ENCODE measurements around the gene PPEF2. TPM values are rescaled to one million over a fixed set of nuclear protein-coding genes. Genes with fewer than 3 reads are reported as not detected.
"Not testable (repeated sequence)": the region's sequence is repeated elsewhere in the genome, so short reads cannot be mapped to it uniquely, and the experiment has no call there.

The PPEF2 gene
- total RNA-seq, 1 donor: 0.63 TPM

DNA sequence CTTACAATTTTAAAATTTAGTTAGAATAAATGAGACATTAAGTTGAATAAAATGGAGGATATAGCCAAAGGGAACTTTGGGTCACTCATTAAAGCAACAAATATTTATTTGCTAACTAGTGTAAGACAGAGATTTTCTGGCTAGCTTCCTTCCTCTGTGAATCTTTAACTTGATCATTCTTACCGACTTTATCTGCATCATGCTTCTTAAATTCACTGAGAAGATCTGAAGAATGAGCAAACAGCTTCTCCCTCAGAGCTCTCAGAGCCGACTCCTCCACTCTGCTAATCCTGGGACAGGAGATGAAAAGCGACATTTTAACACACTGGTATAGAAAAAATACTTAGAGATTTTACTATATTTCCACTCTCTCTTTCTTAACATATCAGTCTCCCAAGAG lies 35.1 kb downstream of the PPEF2 start:
- Histone ChIP-seq H3K4me3 (ENCODE audit: low read length) (no peak overlapping the region), H3K27me3 (ENCODE audit: insufficient read depth, low read length) (no peaks in the 10 kb centered on the region), H3K4me1 (ENCODE audit: insufficient read depth, low read length) (no peaks in the 10 kb centered on the region), H3K9me3 (ENCODE audit: low read depth, low read length) (no peaks in the 10 kb centered on the region)

DNA sequence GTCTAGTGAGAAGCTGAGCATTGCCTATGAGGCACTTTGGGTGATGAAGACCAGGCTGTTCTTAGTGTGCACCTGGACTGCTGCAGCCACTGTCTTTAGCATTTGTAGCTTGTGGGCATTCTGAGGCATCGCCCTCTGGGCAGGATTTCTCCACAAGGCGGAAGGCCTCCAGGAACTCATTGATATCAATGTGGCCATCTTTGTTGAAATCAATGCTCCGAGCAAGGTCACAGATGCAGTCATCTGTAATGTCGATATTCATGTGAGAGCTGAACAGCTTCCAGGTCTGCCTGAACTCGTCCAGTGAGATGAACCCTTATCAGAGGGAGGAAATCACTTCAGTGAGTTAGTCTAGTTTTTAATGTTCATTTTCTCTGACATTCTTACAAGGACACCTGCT lies 41.6 kb downstream of the PPEF2 start:
- H3K4me1 ChIP-seq (ENCODE audit: insufficient read depth, low read length): no peaks in the 10 kb centered on the region
- no peaks in the 10 kb centered on the region for H3K27me3 ChIP-seq (ENCODE audit: insufficient read depth, low read length)
- H3K4me3 ChIP-seq (ENCODE audit: low read length): no peak overlapping the region
- no peaks in the 10 kb centered on the region for H3K9me3 ChIP-seq (ENCODE audit: low read depth, low read length)

DNA sequence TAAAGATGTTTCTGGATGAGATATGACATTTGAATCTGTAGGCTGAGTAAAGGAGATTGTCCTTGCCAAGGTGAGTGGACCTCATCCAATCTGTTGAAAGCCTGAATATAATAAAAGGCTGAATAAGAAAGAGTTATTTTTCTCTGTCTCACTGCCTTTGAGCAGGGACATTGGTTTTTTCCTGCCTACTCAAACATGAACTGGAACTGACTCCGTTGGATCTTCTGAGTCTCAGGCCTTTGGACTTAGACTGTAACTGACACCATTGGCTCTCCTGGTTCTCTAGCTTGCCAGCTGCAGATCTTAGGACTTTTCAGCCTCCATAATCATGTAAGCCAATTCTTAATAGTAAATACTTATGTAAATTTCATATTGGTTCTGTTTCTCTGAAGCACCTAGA lies 43.5 kb downstream of the PPEF2 start:
- Histone ChIP-seq H3K4me3 (ENCODE audit: low read length) (no peak overlapping the region), H3K9me3 (ENCODE audit: low read depth, low read length) (no peaks in the 10 kb centered on the region), H3K4me1 (ENCODE audit: insufficient read depth, low read length) (no peaks in the 10 kb centered on the region), H3K27me3 (ENCODE audit: insufficient read depth, low read length) (peaks cover 4% of the 10 kb centered on the region)

DNA sequence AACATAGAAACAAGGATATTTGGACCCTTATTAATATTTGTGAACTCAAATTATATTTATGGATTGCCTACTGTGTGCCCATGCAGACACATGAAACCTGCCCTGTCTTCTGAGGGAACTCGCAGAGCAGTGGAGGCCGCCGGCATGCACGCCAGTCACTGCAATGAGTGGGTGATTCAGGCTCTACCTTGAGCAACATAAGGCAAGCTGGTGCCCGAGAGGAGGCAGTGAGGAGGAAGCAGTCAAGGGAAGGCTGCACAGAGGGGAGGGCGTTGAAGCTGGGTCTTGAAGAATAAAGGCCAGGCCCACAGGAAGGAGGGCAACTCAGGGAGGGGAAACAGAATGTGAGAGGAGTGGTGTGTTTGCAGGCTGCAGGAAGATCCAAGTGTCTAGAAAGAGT lies 52.8 kb downstream of the PPEF2 start:
- Histone ChIP-seq H3K4me3 (ENCODE audit: low read length) (no peak overlapping the region), H3K9me3 (ENCODE audit: low read depth, low read length) (no peaks in the 10 kb centered on the region), H3K4me1 (ENCODE audit: insufficient read depth, low read length) (no peaks in the 10 kb centered on the region), H3K27me3 (ENCODE audit: insufficient read depth, low read length) (peaks cover 4% of the 10 kb centered on the region)

DNA sequence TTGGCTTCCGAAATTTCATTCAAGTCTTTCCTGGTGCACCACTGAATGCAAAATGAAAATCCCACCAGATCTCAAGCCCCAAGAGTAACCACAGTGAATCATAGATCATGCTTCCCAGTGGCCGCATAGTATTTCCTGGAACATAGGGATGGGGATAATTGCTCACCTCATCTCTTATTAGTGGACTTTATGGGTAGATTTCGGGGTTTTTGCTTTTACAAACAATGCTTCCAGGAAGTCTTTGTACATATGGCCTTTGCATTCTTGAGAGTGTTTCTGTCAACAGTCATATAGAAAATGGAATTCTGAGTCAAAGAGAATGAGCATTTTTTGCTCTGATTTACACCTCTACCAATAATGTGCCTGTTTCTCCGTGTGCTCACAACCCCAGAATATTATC lies 53.4 kb downstream of the PPEF2 start:
- no peak overlapping the region for H3K4me3 ChIP-seq (ENCODE audit: low read length)
- no peaks in the 10 kb centered on the region for H3K9me3 ChIP-seq (ENCODE audit: low read depth, low read length)
- H3K27me3 ChIP-seq (ENCODE audit: insufficient read depth, low read length): peaks cover 2% of the 10 kb centered on the region
- H3K4me1 ChIP-seq (ENCODE audit: insufficient read depth, low read length): no peaks in the 10 kb centered on the region

DNA sequence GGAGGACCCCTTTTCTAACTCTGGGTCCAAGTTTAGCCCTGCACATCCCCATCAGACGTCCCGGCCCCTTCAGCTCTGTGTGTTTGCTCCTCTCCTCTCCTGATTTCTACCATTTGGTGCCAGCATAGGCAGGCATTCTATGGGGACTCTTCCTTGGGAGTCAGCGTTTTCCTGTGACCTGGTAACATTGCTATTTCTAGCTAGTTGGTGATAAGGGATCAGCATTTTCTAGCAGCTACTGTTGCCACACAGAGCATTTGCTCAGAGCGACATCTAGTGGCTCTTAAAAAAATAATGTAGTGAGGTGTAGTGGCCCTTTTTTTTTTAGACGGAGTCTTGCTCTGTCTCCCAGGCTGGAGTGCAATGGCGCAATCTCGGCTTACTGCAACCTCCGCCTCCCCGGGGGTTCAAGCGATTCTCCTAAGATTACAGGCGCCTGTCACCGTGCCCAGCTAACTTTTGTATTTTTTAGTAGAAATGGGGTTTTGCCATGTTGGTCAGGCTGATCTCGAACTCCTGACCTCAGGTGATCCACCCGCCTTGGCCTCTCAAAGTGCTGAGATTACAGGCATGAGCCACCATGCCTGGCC lies 54.0 kb downstream of the PPEF2 start:
- not testable (repeated sequence) for H3K9me3 ChIP-seq (ENCODE audit: low read depth, low read length); H3K4me3 ChIP-seq (ENCODE audit: low read length); H3K4me1 ChIP-seq (ENCODE audit: insufficient read depth, low read length); H3K27me3 ChIP-seq (ENCODE audit: insufficient read depth, low read length)

DNA sequence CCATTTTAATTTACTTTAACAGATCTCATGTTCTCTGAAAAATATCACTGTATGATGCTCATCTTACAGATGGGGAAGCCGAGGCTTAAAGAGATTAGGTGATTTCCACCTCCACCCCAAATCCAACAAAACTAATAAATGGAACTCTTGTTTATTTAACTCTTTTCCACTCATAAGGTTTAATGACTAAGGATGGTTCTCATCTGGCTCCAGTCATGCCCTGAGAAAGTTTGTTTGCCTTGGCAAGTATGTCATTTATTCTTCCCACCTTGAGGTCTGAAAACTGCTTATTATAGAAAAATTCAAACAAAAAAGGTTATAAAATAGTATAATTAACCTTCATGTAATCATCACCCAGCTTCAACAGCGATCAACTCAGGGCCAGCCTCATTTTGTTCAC lies 56.3 kb downstream of the PPEF2 start:
- Histone ChIP-seq H3K4me3 (ENCODE audit: low read length) (no peak overlapping the region), H3K27me3 (ENCODE audit: insufficient read depth, low read length) (no peaks in the 10 kb centered on the region), H3K4me1 (ENCODE audit: insufficient read depth, low read length) (no peaks in the 10 kb centered on the region), H3K9me3 (ENCODE audit: low read depth, low read length) (no peaks in the 10 kb centered on the region)

DNA sequence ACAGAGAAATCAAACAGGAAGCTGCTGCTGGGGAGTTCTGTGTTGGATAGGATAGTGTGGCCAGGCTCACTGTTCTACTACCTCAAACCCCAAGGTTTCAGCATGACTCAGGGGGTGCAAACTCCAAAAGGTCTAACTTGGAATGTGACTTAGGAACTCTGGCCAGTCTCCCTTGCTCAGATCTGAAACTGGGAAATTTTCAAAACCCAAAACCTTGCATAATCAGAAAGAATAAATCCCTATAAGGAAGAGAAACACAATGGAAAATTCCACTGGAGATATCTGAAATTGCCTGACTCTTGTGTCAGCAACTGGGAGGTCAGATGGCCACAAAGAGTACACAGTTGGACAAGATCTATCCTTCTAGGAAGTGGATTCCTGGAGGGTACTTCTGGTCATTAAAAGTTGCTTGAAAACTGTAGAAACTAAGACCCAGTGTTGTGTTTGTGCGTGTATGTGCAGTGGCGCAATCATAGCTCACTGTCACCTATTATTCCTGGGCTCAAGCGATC lies 58.0 kb downstream of the PPEF2 start:
- Histone ChIP-seq H3K4me3 (ENCODE audit: low read length) (no peak overlapping the region), H3K9me3 (ENCODE audit: low read depth, low read length) (no peaks in the 10 kb centered on the region), H3K4me1 (ENCODE audit: insufficient read depth, low read length) (no peaks in the 10 kb centered on the region), H3K27me3 (ENCODE audit: insufficient read depth, low read length) (no peaks in the 10 kb centered on the region)

DNA sequence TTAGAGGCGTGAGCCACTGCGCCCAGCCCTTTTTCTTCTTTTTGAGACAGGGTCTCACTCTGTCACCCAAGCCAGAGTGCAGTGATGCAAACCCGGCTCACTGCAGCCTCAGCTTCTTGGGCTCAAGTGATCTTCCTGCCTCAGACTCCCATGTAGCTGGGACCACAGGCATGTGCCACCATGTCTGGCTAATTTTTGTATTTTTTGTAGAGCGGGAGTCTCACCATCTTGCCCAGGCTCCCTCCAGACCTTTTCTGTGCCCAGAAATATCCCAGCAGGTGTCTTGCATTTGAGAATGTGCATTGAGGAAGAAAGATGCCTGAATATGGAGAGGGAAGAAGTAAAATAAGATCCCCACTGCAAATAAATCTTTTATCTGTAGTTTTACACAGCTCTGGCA lies 58.7 kb downstream of the PPEF2 start:
- H3K27me3 ChIP-seq (ENCODE audit: insufficient read depth, low read length): no peaks in the 10 kb centered on the region
- H3K4me3 ChIP-seq (ENCODE audit: low read length): no peak overlapping the region
- H3K4me1 ChIP-seq (ENCODE audit: insufficient read depth, low read length): no peaks in the 10 kb centered on the region
- no peaks in the 10 kb centered on the region for H3K9me3 ChIP-seq (ENCODE audit: low read depth, low read length)

DNA sequence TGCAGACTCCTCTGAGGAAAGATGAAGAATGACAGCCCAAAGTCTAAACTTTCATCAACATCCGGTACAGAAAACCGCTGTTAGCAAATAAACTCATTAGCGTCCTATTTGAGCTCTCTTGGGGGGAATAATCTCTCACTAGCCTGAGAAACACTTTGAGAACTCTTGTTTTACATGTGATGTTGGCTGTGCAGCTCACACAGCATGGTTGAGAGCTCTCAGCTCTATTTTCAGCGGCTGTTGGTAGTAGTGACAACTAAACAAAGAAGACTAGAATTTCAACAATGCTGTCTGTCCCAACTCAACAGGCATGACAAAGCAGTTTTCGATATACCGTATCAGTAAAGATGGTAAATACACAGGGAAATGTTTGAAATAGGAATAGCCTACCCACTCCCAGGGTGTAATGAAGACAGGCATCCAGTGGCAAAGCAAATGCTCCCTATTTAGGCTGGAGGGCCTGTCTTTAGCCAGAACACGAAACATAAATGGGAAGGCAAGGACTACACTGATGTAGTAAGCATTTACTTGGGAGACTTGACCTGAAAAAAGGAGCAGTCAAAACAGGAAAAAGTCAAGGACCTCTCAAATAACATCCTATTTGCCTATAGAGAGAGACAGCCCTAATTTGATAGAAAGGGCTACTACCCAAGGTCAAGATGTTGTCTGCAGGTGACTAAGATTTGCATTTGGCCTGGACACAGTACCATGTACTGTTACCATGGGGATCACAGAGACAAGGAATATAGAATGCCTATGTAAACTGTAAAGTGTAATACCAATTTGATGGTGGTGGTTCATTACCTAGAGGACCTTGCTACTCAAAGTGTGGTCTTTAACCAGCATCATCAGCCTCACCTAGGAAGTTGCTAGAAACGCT lies 60.4 kb downstream of the PPEF2 start:
- Histone ChIP-seq H3K4me1 (ENCODE audit: insufficient read depth, low read length) (no peaks in the 10 kb centered on the region), H3K27me3 (ENCODE audit: insufficient read depth, low read length) (no peaks in the 10 kb centered on the region), H3K4me3 (ENCODE audit: low read length) (no peak overlapping the region), H3K9me3 (ENCODE audit: low read depth, low read length) (no peaks in the 10 kb centered on the region)

DNA sequence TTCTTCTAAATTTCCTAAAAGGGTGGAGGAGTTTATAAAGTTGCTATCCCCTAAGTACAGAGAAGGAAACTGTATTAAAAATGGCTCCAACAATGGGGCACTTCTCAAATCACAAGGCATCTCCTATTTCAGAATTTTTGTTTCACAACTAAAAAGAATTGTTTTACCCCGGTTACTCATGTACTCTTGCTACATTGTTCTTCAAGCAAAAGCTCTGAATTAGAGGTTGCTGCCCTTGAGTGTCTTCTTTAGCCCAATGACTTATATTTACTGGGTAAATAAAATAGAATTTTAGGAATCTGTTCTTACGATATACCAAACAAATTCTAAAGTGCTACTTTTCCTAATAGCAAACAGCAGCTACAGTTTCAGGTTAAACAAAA lies 67.5 kb downstream of the PPEF2 start:
- Histone ChIP-seq H3K4me3 (ENCODE audit: low read length) (no peak overlapping the region), H3K27me3 (ENCODE audit: insufficient read depth, low read length) (no peaks in the 10 kb centered on the region), H3K4me1 (ENCODE audit: insufficient read depth, low read length) (peaks cover 5% of the 10 kb centered on the region), H3K9me3 (ENCODE audit: low read depth, low read length) (no peaks in the 10 kb centered on the region)

DNA sequence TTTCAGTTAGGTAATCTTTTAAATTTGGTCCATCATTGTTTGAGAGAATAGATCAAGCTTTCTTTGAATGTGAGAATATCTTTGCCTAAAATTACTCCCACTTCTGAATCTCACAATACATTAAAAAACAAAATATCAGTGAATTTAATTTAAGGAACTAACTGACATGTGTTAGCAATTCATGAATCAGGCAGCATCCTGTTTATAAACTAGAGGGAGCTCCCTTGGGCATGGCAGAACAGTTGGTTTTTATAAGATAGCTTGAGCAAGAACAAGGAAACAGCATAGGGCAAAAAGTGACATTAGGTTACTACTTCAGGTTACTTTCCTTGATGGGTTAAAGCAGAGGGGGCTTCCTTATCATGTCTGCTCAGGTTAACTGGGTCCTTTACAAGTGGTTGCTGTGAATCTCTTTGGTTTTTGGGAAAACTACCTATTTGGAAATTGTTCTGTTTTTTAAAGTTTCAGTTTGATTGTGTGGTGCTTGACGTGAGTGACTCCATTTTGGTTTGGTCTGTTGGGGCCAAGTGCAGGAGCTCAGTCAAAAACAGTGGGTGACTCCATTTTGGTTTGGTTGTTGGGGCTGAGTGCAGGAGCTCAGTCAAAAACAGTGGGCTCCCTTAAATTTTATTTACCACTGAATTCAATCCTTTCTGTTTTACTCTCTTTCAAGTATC lies 68.0 kb downstream of the PPEF2 start:
- no peaks in the 10 kb centered on the region for H3K27me3 ChIP-seq (ENCODE audit: insufficient read depth, low read length)
- H3K4me3 ChIP-seq (ENCODE audit: low read length): no peak overlapping the region
- no peaks in the 10 kb centered on the region for H3K9me3 ChIP-seq (ENCODE audit: low read depth, low read length)
- H3K4me1 ChIP-seq (ENCODE audit: insufficient read depth, low read length): peaks cover 5% of the 10 kb centered on the region

DNA sequence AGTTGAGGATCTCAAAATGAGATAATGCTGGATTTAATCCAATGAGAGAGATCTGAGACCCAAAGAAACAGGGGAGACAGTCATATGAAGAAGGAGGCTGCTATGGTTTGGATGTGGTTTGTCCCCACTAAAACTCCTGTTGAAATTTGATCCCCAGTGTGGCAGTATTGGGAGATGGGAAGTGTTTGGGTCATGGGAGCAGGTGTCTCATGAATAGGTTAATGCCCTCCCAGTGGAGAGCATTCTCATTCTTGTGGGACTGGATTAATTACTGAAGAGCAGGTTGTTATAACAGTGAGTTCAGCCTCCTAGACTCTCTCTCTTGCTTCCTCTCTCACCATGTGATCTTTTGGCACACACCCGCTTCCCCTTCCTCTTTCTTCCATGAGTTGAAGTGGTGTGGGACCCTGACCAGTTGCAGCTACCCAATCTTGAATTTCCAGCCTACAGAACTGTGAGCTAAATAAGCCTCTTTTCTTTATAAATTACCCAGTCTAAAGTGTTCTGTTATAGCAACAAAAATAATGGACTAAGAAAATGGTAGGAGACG lies 70.3 kb downstream of the PPEF2 start:
- no peaks in the 10 kb centered on the region for H3K9me3 ChIP-seq (ENCODE audit: low read depth, low read length)
- no peaks in the 10 kb centered on the region for H3K27me3 ChIP-seq (ENCODE audit: insufficient read depth, low read length)
- H3K4me3 ChIP-seq (ENCODE audit: low read length): no peak overlapping the region
- peaks cover 5% of the 10 kb centered on the region for H3K4me1 ChIP-seq (ENCODE audit: insufficient read depth, low read length)

DNA sequence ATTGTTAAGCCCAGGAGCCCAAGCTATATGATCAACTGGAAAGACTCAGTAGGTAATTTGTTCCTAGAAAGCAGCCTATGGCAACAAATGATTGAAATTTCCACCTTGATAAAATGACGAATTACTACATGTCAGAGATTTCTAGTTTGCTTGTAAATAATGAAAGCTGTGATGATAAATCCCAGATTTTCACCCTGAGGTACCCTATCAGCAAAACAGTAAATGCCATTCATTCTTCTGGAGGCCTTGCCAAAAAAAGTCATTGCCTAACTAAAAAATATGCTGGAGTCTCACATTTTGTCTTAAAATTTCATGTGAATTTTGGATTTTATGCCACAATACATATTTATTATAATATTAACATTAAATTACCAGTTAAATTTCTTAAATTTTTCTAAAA lies 71.3 kb downstream of the PPEF2 start:
- no peaks in the 10 kb centered on the region for H3K27me3 ChIP-seq (ENCODE audit: insufficient read depth, low read length)
- peaks cover 5% of the 10 kb centered on the region for H3K4me1 ChIP-seq (ENCODE audit: insufficient read depth, low read length)

DNA sequence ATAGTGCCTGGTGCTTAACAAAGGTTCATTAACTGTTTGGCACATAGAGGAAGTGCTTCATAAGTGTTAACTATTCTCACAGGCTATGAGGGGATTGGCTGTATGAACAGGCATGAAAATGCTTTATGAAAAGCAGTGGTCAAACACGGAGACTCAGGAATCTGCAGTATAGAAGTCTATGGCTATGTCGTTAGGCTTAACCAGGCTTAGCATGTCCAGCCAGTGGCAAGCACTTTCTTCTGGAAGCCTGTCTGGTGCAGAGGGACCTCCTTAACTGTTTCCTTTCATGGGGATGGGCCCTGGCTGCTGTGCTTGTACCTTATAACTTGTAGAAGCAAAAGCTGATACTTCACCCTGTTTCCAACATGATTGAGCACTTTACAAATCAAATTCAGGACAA lies 78.4 kb downstream of the PPEF2 start:
- Histone ChIP-seq H3K4me1 (ENCODE audit: insufficient read depth, low read length) (no peaks in the 10 kb centered on the region), H3K9me3 (ENCODE audit: low read depth, low read length) (no peaks in the 10 kb centered on the region), H3K4me3 (ENCODE audit: low read length) (no peak overlapping the region), H3K27me3 (ENCODE audit: insufficient read depth, low read length) (no peaks in the 10 kb centered on the region)

More for the DNA sequence above, 71.3 kb downstream of the PPEF2 start:
- H3K9me3 ChIP-seq (ENCODE audit: low read depth, low read length): no peaks in the 10 kb centered on the region
- no peak overlapping the region for H3K4me3 ChIP-seq (ENCODE audit: low read length)

All from mononuclear cell (primary cell).